GM19463 (cell line): ENCODE results near the gene DIAPH1.
"Not testable (repeated sequence)": the region's sequence is repeated elsewhere in the genome, so short reads cannot be mapped to it uniquely, and the experiment has no call there.

Experiments used
- ATAC-seq: cut with Tn5 transposase; IDR thresholded peaks from one replicate; pipeline ENCODE4 v1.9.1; 2021; ENCODE audit warnings: mild to moderate bottlenecking, moderate library complexity; ENCODE audit not compliant: unreplicated experiment

The DIAPH1 gene

DNA sequence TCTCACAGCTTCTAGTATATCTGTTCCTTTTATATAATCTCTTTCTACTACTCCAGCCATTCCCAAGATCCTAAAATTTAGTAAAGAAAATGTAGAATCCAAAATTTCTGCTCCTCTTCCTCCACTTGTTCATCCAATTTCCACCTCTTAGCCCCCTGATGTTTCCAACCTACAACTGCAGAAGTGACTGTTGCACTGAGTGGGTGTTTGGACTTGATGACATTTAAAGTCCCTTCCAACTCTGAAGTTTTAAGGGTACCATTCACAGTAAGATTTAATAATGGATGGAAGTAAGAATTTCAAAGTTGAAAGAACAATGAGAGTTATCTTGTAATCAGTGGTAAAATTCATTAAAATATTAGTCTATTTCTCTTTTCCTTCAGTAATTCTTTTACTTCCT, 5.5 kb downstream of the DIAPH1 start:
- ATAC-seq = no peak

DNA sequence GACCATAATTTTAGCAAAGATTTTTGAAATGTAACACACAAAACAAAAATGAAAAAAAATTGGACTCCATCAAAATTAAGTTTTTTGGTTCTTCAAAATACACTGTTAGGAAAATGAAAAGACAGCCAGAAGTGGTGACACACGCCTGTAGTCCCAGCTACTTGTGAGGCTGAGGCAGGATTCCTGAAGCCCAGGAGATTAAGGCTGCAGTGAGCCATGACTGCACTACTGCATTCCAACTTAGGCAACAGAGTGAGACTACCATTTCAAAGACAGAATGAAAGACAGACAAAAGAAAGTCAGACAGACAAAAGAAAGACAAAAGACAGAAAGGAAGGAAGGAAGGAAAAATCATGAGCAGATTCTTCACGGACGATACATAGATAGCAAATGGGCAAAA, 7.5 kb downstream of the DIAPH1 start:
- ATAC-seq = no peak

DNA sequence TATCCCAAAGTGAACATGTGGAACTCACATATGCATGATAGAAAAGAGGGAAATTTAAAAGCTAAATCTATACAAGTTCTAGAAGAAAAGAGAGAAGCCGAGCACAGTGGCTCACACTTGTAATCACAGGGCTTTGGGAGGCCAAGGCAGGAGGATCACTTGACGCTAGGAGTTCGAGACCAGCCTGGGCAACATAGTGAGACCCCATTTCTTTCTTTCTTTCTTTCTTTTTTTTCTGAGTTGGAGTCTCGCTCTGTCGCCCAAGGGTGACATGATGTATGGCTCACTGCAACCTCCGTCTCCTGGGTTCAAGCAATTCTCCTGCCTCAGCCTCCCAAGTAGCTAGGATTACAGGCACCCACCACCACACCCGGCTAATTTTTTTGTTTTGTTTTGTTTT, 8.9 kb downstream of the DIAPH1 start:
- not testable (repeated sequence) for ATAC-seq

- no peak for ATAC-seq
These were observed 9.8 kb downstream of the DIAPH1 start for GRCh38 chr5:141609044-141609443.

- ATAC-seq = no peak
These were observed 10.2 kb downstream of the DIAPH1 start for GRCh38 chr5:141608557-141608956.

DNA sequence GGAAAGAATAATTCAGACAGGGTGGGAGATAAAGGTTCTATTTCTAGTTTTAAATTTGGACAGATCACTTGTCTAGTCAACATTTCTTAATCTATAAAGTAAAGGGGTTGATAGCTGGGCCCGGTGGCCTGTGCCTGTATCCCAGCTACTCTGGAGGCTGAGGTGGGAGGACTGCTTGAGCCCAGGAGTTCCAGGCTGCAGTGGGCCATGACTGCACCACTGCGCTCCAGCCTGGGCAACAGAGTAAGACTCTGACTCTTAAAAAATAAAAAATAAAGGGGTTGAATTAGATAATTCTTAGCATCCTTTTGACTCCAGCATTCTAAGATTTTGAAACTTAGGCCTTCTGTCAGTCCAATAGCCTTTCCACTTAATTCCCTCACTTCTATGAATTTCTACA, 10.8 kb downstream of the DIAPH1 start:
- ATAC-seq = no peak

DNA sequence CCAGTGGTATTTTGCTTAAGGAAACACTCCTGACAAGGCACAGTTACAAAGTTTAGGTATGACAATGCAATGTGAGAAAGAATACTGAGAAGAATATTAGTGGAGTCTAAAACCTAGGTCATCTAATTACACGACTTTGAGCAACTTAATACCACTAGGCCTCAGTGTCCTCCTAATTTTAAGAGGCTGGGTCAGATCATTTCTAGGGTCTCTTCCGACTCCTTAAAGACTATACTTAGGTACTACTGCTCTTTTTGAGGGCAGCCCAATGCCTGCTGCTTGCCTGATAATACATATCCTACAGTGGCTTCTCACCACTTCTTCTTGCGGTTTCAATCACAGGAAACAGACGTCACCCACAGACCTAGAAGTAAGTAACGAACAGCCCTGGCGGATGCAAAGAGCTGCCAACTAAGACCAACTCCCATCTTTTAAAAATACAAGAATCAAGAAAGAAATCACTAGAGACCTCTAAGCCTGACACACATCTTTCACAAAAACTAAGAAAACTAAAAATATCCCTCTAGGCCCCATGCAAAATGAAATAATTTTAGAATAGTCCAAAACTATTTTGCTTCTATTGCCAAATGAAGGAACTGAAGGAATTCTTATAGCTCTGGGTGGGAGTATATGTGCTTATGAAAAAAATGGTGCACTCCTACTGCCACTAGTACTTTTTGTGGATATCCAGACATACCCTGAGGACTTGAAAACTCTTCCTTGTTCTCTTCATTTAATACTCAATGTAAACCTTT, 13.1 kb downstream of the DIAPH1 start:
- ATAC-seq = peak; percentile 98

- ATAC-seq = no peak
These were observed 14.7 kb downstream of the DIAPH1 start for GRCh38 chr5:141603923-141604717.

DNA sequence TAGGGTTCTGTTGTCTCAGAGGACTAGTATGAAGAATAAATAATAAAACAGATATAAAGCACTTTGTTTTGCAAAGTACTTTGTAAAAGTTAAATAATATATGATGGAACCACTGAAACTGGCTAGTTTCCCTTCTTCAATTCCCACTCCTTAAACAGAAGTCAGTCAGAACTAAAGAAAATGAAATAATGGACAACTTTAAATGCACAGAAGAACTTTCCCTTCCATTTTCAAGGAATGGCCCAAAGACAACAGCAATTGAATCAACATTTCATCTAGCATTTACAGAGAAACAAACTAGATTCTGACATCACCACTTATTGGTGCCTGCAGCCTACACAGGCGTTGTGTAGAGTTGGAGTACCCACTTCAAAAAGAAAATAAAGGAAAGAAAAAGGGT, 16.2 kb downstream of the DIAPH1 start:
- ATAC-seq = no peak

- ATAC-seq = no peak
These were observed 20.1 kb downstream of the DIAPH1 start for GRCh38 chr5:141598391-141599345.

- no peak for ATAC-seq
These were observed 21.0 kb downstream of the DIAPH1 start for GRCh38 chr5:141597814-141598213.

- no peak for ATAC-seq
These were observed 21.4 kb downstream of the DIAPH1 start for GRCh38 chr5:141597394-141597793.

DNA sequence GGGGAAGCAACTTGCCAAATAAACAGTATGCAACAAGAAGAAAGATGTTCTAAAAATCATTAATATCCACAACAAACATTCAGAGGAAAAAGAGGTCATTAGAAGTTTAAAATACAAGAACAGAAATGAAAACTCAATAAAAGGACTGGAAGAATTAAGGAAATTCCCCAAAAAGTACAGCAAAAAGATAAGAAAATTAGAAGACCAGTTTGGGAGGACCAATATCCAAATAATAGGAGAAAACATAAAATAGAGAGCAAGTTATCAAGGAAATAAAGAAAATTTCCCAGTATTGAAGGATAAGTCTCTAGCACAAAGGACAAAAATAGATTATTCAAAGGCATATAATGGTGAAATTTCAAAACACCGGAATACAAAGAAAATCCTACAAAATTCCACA, 21.9 kb downstream of the DIAPH1 start:
- ATAC-seq = no peak

GRCh38 chr5:141590127-141590526, 28.7 kb downstream of the DIAPH1 start:
- no peak for ATAC-seq

- ATAC-seq = no peak
These were observed 32.6 kb downstream of the DIAPH1 start for GRCh38 chr5:141586246-141586645.

DNA sequence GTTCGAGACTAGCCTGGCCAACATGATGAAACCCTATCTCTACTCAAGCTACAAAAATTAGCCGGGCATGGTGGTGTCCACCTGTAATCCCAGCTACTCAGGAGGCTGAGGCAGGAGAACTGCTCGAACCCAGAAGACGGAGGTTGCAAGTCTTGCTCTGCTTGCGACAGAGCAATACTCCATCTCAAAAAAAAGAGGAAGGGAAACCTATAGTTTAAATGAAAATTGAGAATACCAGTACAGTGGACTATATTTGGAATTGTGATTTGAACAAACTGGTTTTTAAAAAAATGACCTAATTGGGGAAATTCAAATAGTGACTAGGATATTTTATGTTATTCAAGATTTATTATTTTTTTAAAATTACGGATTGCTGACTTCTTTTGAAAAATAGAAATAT, 33.2 kb downstream of the DIAPH1 start:
- ATAC-seq = no peak

DNA sequence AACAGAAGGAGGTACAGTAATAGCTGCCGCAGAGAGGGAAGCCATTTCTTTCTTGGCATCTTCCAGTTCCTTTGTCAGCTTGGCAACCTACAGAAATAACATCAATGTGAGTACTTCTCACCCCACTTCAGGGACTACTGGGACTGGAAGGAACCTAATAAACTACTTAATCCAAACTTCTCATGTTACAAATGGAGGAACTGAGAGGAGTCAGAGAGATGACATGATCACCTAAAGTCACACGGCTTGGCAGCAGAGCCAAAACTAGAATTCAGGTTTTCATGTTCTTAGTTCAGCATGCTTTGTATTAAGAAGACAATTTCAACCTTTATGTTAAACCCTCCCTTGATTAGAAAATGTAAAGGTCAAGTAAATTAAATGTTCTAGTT, 44.7 kb downstream of the DIAPH1 start:
- no peak for ATAC-seq

DNA sequence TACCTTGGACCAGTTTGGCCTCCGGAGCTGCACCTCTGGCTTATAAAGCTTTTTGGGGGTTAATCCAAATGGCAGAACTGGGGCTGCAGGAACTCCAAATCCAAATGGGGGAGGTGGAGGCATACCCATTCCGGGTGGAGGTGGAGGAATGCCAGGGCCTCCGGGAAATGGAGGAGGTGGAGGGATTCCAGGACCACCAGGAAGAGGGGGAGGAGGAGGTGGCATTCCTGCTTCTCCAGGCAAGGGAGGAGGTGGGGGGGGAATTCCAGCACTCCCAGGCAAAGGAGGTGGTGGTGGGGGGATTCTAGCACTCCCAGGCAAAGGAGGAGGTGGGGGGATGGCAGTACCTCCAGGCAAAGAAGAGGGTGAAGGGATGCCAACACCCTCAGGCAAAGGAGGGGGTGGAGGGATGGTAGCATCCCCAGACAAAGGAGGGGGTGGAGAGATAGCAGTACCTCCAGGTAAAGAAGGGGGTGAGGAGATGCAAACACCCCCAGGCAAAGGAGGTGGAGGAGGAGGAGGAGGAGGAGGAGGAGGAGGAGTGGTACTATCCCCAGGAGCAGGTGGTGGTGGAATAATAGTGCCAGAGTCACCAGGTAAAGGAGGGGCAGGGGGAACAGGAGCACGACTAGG, 45.2 kb downstream of the DIAPH1 start:
- ATAC-seq = no peak

- ATAC-seq = no peak
These were observed 48.1 kb downstream of the DIAPH1 start for GRCh38 chr5:141570655-141571054.

DNA sequence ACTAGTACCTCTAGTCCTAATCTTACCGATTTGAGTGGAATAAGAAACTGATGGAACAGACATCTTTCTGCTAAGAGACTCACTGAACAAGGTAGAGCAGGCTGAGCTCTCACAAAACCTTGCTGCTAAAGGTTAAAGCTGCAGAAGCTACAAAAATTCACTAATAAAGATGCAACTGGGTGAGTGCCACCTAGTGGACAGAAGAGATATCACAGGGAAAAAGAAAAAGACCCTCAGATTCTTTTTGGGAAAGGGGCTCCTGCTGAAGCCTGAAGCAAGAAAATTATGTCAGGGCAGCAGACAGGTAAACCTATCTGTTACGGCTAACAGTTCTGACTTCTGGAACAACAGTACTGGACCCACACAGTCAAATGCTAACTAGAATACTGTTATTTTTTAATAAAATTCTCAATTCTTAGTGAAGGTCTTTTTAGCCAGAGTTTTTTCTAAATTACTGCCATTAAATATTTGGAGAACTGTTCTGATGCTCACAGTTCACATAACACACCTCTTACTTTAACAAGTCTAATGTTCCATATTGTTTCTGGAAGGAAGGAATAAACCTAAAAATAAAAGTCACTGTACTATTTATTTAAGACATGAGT, 51.2 kb downstream of the DIAPH1 start:
- ATAC-seq = no peak
